ENCODE measurements around the gene ZBTB7C. TPM values are rescaled to one million over a fixed set of nuclear protein-coding genes. Genes with fewer than 3 reads are reported as not detected.

Gene ZBTB7C
- polyA plus RNA-seq, 2 of the 4 experiments (the other 2 are of a cell fraction): 0.10 to 0.12 TPM

DNA sequence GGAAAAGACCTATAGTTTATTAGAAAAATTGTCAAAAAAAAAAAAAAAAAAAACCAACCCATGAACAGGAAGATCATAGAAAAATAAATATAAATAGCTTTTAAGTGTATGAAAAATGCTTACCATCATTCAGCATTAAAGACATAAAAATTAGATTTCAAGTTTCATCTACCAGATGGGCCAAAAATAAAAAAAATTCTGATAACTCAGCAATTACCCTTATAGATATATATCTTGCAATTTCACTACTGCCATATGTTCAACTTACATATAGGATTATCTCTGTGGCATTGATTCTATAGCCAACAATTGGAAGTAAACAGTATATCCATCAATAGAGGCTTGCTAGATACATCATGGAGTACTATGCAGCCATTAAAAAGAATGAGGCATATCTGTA is 352.2 kb downstream of the ZBTB7C start:
- Histone ChIP-seq H3K27ac (no peak overlapping the region), H3K4me1 (no peaks in the 10 kb centered on the region), H3K4me3 (no peak overlapping the region), H3K9me3 (no peaks in the 10 kb centered on the region), H3K4me2 (no peak overlapping the region)
- TF ChIP-seq JUNB (IDR thresholded peaks at IDR 0.05) (no peak), KDM1A (IDR thresholded peaks at IDR 0.05; ENCODE audit: low read depth) (no peak), CBX8 (IDR thresholded peaks at IDR 0.05) (no peak), FOSL2 (IDR thresholded peaks at IDR 0.05) (no peak), FOSL2 (CRISPR knock-in tag; IDR thresholded peaks at IDR 0.05) (no peak)
- CTCF ChIA-PET: interaction anchor here (0.6 kb wide), 1 partner anchor 146 kb away, joined by 3 read pairs; no protein-coding TSS in a partner anchor
- DNase-seq (ENCODE audit: low read depth in 1 of 2, low spot score in 1 of 2) (no peak), ATAC-seq (no peak), FAIRE-seq (no peak)
- POLR2A ChIA-PET: no interaction called here

DNA sequence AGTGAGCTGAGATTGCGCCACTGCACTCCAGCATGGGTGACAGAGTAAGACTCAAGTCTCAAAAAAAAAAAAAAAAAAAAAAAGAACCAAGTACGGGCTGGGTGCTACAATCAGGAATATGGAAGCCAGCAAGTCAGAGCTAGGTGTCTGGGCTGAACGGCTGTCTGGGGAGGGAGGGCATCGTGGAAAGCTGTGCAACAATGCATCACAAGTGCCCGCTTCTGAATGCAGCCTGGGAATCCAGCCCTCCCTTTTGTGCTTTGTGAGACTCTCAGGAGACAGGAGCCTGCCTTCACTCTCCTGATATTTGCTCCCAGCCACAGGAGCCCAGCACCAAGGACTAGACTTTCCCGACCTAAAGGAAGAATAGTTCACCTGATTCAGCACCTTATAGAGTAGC is 353.8 kb downstream of the ZBTB7C start:
- no peak overlapping the region for H3K4me2 ChIP-seq
- ChIA-PET POLR2A (no interaction called here), CTCF (interaction anchor here (1.1 kb wide), 1 partner anchor 9 kb away, joined by 3 read pairs; no protein-coding TSS in a partner anchor)
- H3K27ac ChIP-seq: no peak overlapping the region
- FAIRE-seq: no peak
- H3K4me3 ChIP-seq: no peak overlapping the region
- WGBS (ENCODE audit: missing lambda C conversion rate): 31% methylated on average over 6 of the region's 6 CpGs
- no peaks in the 10 kb centered on the region for H3K4me1 ChIP-seq
- TF ChIP-seq EHMT2 (IDR thresholded peaks at IDR 0.05; ENCODE audit: low read depth) (no peak), JUN (IDR thresholded peaks at IDR 0.05) (no peak), BHLHE40 (IDR thresholded peaks at IDR 0.05; ENCODE audit: low read depth, low read length) (no peak), ZC3H11A (IDR thresholded peaks at IDR 0.05) (no peak), TP53 (CRISPR knock-in tag; IDR thresholded peaks at IDR 0.05) (no peak), CBX2 (IDR thresholded peaks at IDR 0.05; ENCODE audit: borderline replicate concordance, low read depth) (no peak), MAZ (IDR thresholded peaks at IDR 0.05; ENCODE audit: borderline replicate concordance, low read depth, low read length) (no peak)
- no peaks in the 10 kb centered on the region for H3K9me3 ChIP-seq
- no peak for ATAC-seq
- DNase-seq (ENCODE audit: low read depth in 1 of 2, low spot score in 1 of 2): no peak

DNA sequence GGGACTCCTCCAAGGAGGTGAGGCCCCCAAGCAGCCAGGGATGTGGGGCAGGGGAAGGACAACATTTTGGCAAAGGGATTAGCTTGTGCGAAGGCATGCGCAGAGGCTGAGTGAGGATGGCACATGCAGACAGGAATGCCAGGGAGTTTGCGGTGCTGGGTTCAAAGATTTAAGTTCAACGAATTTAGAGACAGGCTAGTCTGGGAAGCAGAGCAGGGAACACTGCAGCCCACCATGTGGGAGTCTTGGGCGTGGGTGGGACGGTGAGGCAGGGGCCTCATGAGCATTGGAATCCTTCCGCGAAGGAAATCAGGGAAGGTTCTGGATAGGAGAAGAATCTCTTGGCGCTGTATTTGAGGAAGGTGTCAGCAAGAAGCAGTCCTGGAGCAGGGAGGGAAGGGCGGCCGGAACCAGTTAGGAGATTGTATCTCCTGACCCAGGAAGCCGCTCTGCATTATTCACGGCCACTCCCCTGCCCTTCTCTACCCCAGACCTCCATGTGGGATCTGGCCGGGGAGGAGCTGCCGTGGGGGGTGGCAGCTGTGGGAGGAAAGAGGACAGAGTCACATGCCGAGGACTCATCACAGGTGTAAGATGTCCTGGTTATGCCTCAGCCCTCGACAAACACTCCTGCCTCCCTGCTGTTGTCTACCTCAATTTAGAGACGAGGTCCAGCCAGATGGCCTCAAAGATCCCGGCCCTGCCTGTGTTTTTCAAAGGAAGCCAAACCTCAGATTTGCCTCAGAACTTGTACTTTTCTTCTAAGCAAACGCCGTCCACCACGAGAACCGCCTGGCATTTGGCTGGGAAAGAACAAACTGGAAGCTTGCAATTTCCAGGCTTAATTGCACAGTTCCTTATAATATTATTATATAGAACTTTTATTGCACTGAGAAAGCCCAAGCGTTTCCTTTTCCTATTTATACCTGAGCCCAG is 355.0 kb downstream of the ZBTB7C start:
- no peak overlapping the region for H3K27ac ChIP-seq
- H3K4me2 ChIP-seq: no peak overlapping the region
- POLR2A ChIA-PET: no interaction called here
- no peak for ATAC-seq
- no peak overlapping the region for H3K4me3 ChIP-seq
- no peak for DNase-seq (ENCODE audit: low read depth in 1 of 2, low spot score in 1 of 2)
- no peaks in the 10 kb centered on the region for H3K9me3 ChIP-seq
- CTCF ChIA-PET: interaction anchor here (1.1 kb wide), 2 partner anchors 10 to 13 kb away, joined by 3 read pairs; no protein-coding TSS in a partner anchor
- TF ChIP-seq, protein P1, sequence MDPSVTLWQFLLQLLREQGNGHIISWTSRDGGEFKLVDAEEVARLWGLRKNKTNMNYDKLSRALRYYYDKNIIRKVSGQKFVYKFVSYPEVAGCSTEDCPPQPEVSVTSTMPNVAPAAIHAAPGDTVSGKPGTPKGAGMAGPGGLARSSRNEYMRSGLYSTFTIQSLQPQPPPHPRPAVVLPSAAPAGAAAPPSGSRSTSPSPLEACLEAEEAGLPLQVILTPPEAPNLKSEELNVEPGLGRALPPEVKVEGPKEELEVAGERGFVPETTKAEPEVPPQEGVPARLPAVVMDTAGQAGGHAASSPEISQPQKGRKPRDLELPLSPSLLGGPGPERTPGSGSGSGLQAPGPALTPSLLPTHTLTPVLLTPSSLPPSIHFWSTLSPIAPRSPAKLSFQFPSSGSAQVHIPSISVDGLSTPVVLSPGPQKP (IDR thresholded peaks at IDR 0.05; ENCODE audit: low read depth, low read length): no peak
- TF ChIP-seq FOSB (CRISPR knock-in tag; IDR thresholded peaks at IDR 0.05): no peak
- TF ChIP-seq CHD2 (IDR thresholded peaks at IDR 0.05; ENCODE audit: low read length, partially characterized antibody): no peak
- TF ChIP-seq RFX5 (IDR thresholded peaks at IDR 0.05): no peak
- TF ChIP-seq CBX8 (IDR thresholded peaks at IDR 0.05): no peak
- TF ChIP-seq JUNB (IDR thresholded peaks at IDR 0.05): no peak
- TF ChIP-seq, protein P2, sequence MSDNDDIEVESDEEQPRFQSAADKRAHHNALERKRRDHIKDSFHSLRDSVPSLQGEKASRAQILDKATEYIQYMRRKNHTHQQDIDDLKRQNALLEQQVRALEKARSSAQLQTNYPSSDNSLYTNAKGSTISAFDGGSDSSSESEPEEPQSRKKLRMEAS (IDR thresholded peaks at IDR 0.05): no peak
- TF ChIP-seq, protein P3, sequence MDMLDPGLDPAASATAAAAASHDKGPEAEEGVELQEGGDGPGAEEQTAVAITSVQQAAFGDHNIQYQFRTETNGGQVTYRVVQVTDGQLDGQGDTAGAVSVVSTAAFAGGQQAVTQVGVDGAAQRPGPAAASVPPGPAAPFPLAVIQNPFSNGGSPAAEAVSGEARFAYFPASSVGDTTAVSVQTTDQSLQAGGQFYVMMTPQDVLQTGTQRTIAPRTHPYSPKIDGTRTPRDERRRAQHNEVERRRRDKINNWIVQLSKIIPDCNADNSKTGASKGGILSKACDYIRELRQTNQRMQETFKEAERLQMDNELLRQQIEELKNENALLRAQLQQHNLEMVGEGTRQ (IDR thresholded peaks at IDR 0.05): no peak
- no peak for TF ChIP-seq TFCP2L1 (CRISPR knock-in tag; IDR thresholded peaks at IDR 0.05)
- TF ChIP-seq SMC3 (IDR thresholded peaks at IDR 0.05): no peak
- no peak for TF ChIP-seq NPAS2 (CRISPR knock-in tag; IDR thresholded peaks at IDR 0.05; ENCODE audit: borderline replicate concordance)
- no peak for TF ChIP-seq ZSCAN20 (CRISPR knock-in tag; IDR thresholded peaks at IDR 0.05)
- FAIRE-seq: no peak
- 53% methylated on average over 24 of the region's 24 CpGs for WGBS (ENCODE audit: missing lambda C conversion rate)
- H3K4me1 ChIP-seq: no peaks in the 10 kb centered on the region

All from A549 (cell line).